ENCODE results near the gene GDPD3.

Gene GDPD3, protein sequence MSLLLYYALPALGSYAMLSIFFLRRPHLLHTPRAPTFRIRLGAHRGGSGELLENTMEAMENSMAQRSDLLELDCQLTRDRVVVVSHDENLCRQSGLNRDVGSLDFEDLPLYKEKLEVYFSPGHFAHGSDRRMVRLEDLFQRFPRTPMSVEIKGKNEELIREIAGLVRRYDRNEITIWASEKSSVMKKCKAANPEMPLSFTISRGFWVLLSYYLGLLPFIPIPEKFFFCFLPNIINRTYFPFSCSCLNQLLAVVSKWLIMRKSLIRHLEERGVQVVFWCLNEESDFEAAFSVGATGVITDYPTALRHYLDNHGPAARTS

GRCh38 chr16:30113031-30113710 is at the start of gene GDPD3:
Gene GDPD3, minus strand, starts transcription at chr16:30113537. Its CDS starts 59 bp downstream, at chr16:30113478.
- no peak within 1 kb of the TSS for H3K27ac Mint-ChIP-seq
- no peaks in the 10 kb centered on the region for H3K27me3 Mint-ChIP-seq
- H3K4me3 Mint-ChIP-seq = no peak within 1 kb of the TSS
- peaks cover 2% of the 10 kb centered on the region for H3K36me3 Mint-ChIP-seq
- no peaks in the 10 kb centered on the region for H3K9me3 Mint-ChIP-seq
- peaks cover 11% of the 10 kb centered on the region for H3K4me1 Mint-ChIP-seq

DNA sequence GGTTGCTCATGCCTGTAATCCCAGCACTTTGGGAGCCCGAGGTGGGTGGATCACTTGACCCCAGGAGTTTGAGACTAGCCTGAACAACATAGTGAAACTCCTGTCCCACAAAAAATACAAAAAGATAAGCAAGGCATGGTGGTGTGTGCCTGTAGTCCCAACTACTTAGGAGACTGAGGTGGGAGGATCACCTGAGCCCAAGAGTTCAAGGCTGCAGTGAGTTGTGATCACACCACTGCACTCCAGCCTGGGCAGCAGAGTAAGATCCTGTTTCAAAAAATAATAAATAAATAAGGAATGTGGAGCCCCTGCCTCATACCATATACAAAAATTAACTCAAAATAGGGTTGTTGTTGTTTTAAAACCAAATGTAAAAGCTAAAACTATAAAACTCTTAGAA is 43.9 kb upstream of the GDPD3 start:
- H3K36me3 Mint-ChIP-seq = no peaks in the 10 kb centered on the region
- no peaks in the 10 kb centered on the region for H3K4me1 Mint-ChIP-seq
- no peaks in the 10 kb centered on the region for H3K27me3 Mint-ChIP-seq
- no peak overlapping the region for H3K27ac Mint-ChIP-seq
- no peak overlapping the region for H3K4me3 Mint-ChIP-seq
- H3K9me3 Mint-ChIP-seq = no peaks in the 10 kb centered on the region

GRCh38 chr16:30155188-30155587 is 41.9 kb upstream of the GDPD3 start:
- Mint-ChIP-seq H3K27me3 (no peaks in the 10 kb centered on the region), H3K9me3 (no peaks in the 10 kb centered on the region), H3K27ac (no peak overlapping the region), H3K4me3 (no peak overlapping the region), H3K4me1 (no peaks in the 10 kb centered on the region), H3K36me3 (no peaks in the 10 kb centered on the region)

GRCh38 chr16:30152517-30152916 is 39.2 kb upstream of the GDPD3 start:
- peaks cover 5% of the 10 kb centered on the region for H3K9me3 Mint-ChIP-seq
- no peaks in the 10 kb centered on the region for H3K4me1 Mint-ChIP-seq
- no peaks in the 10 kb centered on the region for H3K36me3 Mint-ChIP-seq
- no peak overlapping the region for H3K4me3 Mint-ChIP-seq
- H3K27ac Mint-ChIP-seq = no peak overlapping the region
- H3K27me3 Mint-ChIP-seq = no peaks in the 10 kb centered on the region

DNA sequence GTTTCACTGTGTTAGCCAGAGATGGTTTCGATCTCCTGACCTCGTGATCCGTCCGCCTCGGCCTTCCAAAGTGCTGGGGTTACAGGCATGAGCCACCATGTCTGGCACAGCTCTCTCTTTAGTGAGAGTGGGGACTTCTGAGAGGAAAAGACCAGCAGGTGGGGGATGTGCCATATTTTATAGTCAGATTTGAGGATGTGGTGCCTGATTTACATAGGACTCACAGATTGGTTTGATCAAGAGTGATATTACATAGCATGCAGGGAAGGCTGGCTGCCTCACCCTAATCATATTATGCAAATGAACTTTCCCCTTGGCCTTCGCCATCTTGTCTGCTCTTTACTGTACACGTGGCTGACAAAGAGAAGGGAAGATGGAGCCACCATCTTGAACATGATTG is 37.8 kb upstream of the GDPD3 start:
- no peak overlapping the region for H3K4me3 Mint-ChIP-seq
- peaks cover 5% of the 10 kb centered on the region for H3K9me3 Mint-ChIP-seq
- H3K36me3 Mint-ChIP-seq = no peaks in the 10 kb centered on the region
- H3K4me1 Mint-ChIP-seq = no peaks in the 10 kb centered on the region
- H3K27ac Mint-ChIP-seq = no peak overlapping the region
- H3K27me3 Mint-ChIP-seq = no peaks in the 10 kb centered on the region

GRCh38 chr16:30149250-30149930 is 36.1 kb upstream of the GDPD3 start:
- no peaks in the 10 kb centered on the region for H3K36me3 Mint-ChIP-seq
- H3K4me3 Mint-ChIP-seq = no peak overlapping the region
- H3K4me1 Mint-ChIP-seq = no peaks in the 10 kb centered on the region
- H3K9me3 Mint-ChIP-seq = peaks cover 5% of the 10 kb centered on the region
- peak overlapping the region; percentile 47 for H3K27ac Mint-ChIP-seq
- no peaks in the 10 kb centered on the region for H3K27me3 Mint-ChIP-seq

- Mint-ChIP-seq H3K27ac (no peak overlapping the region), H3K27me3 (no peaks in the 10 kb centered on the region), H3K4me1 (peaks cover 6% of the 10 kb centered on the region), H3K36me3 (no peaks in the 10 kb centered on the region), H3K4me3 (no peak overlapping the region), H3K9me3 (peaks cover 5% of the 10 kb centered on the region)
Measured at GRCh38 chr16:30147843-30148510, 34.6 kb upstream of the GDPD3 start.

GRCh38 chr16:30145657-30146056 is 32.3 kb upstream of the GDPD3 start:
- Mint-ChIP-seq H3K36me3 (no peaks in the 10 kb centered on the region), H3K27ac (no peak overlapping the region), H3K27me3 (no peaks in the 10 kb centered on the region), H3K4me3 (no peak overlapping the region), H3K9me3 (peaks cover 5% of the 10 kb centered on the region), H3K4me1 (peaks cover 13% of the 10 kb centered on the region)

DNA sequence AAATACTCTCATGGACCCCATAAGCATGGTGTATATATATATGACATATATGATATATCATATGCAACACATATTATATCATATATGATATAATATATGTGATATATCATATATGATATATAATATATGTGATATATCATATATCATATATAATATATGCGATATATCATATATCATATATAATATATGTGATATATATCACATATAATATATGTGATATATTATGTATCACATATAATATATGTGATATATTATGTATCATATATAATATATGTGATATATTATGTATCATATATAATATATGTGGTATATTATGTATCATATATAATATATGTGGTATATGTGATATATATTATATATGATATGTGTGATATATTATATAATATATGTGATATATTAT is 31.6 kb upstream of the GDPD3 start:
- H3K36me3 Mint-ChIP-seq = no peaks in the 10 kb centered on the region
- H3K4me3 Mint-ChIP-seq = no peak overlapping the region
- peaks cover 19% of the 10 kb centered on the region for H3K4me1 Mint-ChIP-seq

GRCh38 chr16:30144017-30144416 is 30.7 kb upstream of the GDPD3 start:
- no peaks in the 10 kb centered on the region for H3K36me3 Mint-ChIP-seq
- H3K4me1 Mint-ChIP-seq = peaks cover 28% of the 10 kb centered on the region
- no peaks in the 10 kb centered on the region for H3K9me3 Mint-ChIP-seq
- H3K4me3 Mint-ChIP-seq = no peak overlapping the region
- H3K27ac Mint-ChIP-seq = no peak overlapping the region
- no peaks in the 10 kb centered on the region for H3K27me3 Mint-ChIP-seq

More for the DNA sequence above, 31.6 kb upstream of the GDPD3 start:
- no peaks in the 10 kb centered on the region for H3K27me3 Mint-ChIP-seq
- H3K9me3 Mint-ChIP-seq = peaks cover 5% of the 10 kb centered on the region
- no peak overlapping the region for H3K27ac Mint-ChIP-seq

- H3K4me3 Mint-ChIP-seq = no peak overlapping the region
- no peak overlapping the region for H3K27ac Mint-ChIP-seq
- H3K36me3 Mint-ChIP-seq = no peaks in the 10 kb centered on the region
- H3K9me3 Mint-ChIP-seq = no peaks in the 10 kb centered on the region
- H3K27me3 Mint-ChIP-seq = no peaks in the 10 kb centered on the region
- peaks cover 29% of the 10 kb centered on the region for H3K4me1 Mint-ChIP-seq
Measured at GRCh38 chr16:30143347-30143702, 30.0 kb upstream of the GDPD3 start.

DNA sequence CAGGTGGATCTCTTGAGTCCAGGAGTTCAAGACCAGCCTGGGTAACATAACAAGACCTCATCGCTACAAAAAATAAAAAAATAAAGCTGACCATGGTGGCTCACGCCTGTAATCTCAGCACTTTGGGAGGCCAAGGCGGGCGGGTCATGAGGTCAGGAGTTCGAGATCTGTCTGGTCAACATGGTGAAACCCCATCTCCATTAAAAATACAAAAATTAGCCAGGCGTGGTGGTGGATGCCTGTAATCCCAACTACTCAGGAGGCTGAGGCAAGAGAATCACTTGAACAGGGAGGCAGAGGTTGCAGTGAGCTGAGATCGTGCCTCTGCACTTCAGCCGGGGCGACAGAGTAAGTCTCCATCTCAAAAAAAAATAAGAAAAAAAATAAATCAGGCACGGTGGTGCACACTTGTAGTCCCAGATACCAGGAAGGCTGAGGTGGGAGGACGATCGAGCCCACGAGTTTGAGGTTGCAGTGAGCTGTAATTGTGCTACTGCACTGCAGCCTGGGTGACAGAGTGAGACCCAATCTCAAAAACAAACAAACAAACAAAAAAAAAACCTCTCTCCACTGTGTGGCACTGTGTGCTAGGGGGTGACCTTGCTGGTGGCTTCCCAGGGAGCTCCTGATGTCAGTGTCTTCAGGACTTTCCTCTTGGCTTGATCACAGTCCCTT is 29.5 kb upstream of the GDPD3 start:
- Mint-ChIP-seq H3K36me3 (no peaks in the 10 kb centered on the region), H3K27ac (no peak overlapping the region), H3K27me3 (no peaks in the 10 kb centered on the region), H3K9me3 (no peaks in the 10 kb centered on the region), H3K4me1 (peaks cover 29% of the 10 kb centered on the region), H3K4me3 (no peak overlapping the region)

DNA sequence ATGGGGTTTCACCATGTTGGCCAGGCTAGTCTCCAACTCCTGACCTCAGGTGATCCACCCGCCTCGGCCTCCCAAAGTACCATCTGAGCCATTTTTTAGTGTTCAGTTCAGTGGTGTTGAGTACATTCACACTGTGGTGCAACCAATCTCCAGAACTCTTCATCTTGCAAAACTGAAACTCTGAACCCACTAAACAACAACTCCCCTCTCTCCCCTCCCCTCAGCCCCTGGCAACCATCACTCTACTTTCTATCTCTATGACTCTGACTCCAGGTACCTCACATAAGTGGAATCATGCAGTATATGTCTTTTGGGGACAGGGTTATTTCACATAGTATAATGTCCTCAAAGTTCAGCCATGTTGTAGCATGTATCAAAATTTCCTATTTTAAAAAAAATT is 28.4 kb upstream of the GDPD3 start:
- peak overlapping the region; percentile 77 for H3K27ac Mint-ChIP-seq
- H3K36me3 Mint-ChIP-seq = no peaks in the 10 kb centered on the region
- no peak overlapping the region for H3K4me3 Mint-ChIP-seq
- no peaks in the 10 kb centered on the region for H3K9me3 Mint-ChIP-seq
- peaks cover 29% of the 10 kb centered on the region for H3K4me1 Mint-ChIP-seq
- H3K27me3 Mint-ChIP-seq = no peaks in the 10 kb centered on the region

- H3K27ac Mint-ChIP-seq = peak overlapping the region; percentile 92
- H3K4me3 Mint-ChIP-seq = peak overlapping the region; percentile 53
- H3K36me3 Mint-ChIP-seq = no peaks in the 10 kb centered on the region
- no peaks in the 10 kb centered on the region for H3K27me3 Mint-ChIP-seq
- no peaks in the 10 kb centered on the region for H3K9me3 Mint-ChIP-seq
- H3K4me1 Mint-ChIP-seq = peaks cover 29% of the 10 kb centered on the region
Measured at GRCh38 chr16:30139583-30140481, 26.5 kb upstream of the GDPD3 start.
